Mesendoderm (in vitro differentiated cells): ENCODE data around the gene FA2H.
A peak's percentile ranks its signal among the peaks of the same experiment; 100 is the strongest.

Experiments used
- DNase-seq: peaks from one replicate; pipeline ENCODE4 v3.0.0; 2013
- H2AK5ac ChIP-seq: 2 replicates; pipeline ENCODE4 v1.6.1; 2013; ENCODE audit warnings: low read length, inconsistent platforms
- H2BK120ac ChIP-seq: 2 replicates; pipeline ENCODE4 v1.6.1; 2013; ENCODE audit warnings: low read depth, mild to moderate bottlenecking, low read length, moderate library complexity, mixed read lengths
- H2BK15ac ChIP-seq: replicated peaks from 2 replicates; pipeline ENCODE4 v1.6.1; 2013; ENCODE audit warnings: low read depth, mild to moderate bottlenecking, moderate library complexity
- H2BK5ac ChIP-seq: 2 replicates; pipeline ENCODE4 v1.6.1; 2013; ENCODE audit warnings: low read length, inconsistent platforms
- H3K18ac ChIP-seq: 2 replicates; pipeline ENCODE4 v1.6.1; 2013; ENCODE audit warnings: mild to moderate bottlenecking, low read length, mixed read lengths
- H3K23ac ChIP-seq: one replicate; pipeline ENCODE4 v1.6.1; 2013; ENCODE audit warnings: low read length
- H3K27ac ChIP-seq: 2 replicates; pipeline ENCODE4 v1.5.1; 2013; ENCODE audit warnings: low read depth, mild to moderate bottlenecking, inconsistent platforms, low read length, moderate library complexity
- H3K27me3 ChIP-seq: 2 replicates; pipeline ENCODE4 v1.6.1; 2013; ENCODE audit warnings: low read length, control low read depth, mild to moderate bottlenecking, inconsistent platforms; ENCODE audit not compliant: insufficient read depth, poor library complexity
- H3K36me3 ChIP-seq: 2 replicates; pipeline ENCODE4 v1.6.1; 2013; ENCODE audit warnings: low read length, inconsistent platforms; ENCODE audit not compliant: control insufficient read depth, insufficient read depth
- H3K4ac ChIP-seq: one replicate; pipeline ENCODE4 v1.6.1; 2013; ENCODE audit warnings: low read depth, mild to moderate bottlenecking, low read length, moderate library complexity
- H3K4me1 ChIP-seq: 2 replicates; pipeline ENCODE4 v1.6.1; 2013; ENCODE audit warnings: low read depth, low read length, inconsistent platforms; ENCODE audit not compliant: control insufficient read depth
- H3K4me2 ChIP-seq: 2 replicates; pipeline ENCODE4 v1.6.1; 2013; ENCODE audit warnings: low read length
- H3K4me3 ChIP-seq: 2 replicates; pipeline ENCODE4 v1.5.1; 2013; ENCODE audit warnings: mild to moderate bottlenecking, low read length
- H3K56ac ChIP-seq: one replicate; pipeline ENCODE4 v1.6.1; 2013; ENCODE audit warnings: low read length
- H3K79me1 ChIP-seq: 2 replicates; pipeline ENCODE4 v1.6.1; 2013; ENCODE audit warnings: low read length, inconsistent platforms
- H3K79me2 ChIP-seq: 2 replicates; pipeline ENCODE4 v1.6.1; 2013; ENCODE audit warnings: mild to moderate bottlenecking, low read length; ENCODE audit not compliant: control insufficient read depth, insufficient read depth
- H3K9ac ChIP-seq: 2 replicates; pipeline ENCODE4 v1.6.1; 2013; ENCODE audit warnings: low read length, inconsistent platforms
- H4K5ac ChIP-seq: one replicate; pipeline ENCODE4 v1.6.1; 2013; ENCODE audit warnings: low read length
- H4K8ac ChIP-seq: one replicate; pipeline ENCODE4 v1.6.1; 2013; ENCODE audit warnings: low read depth, mild to moderate bottlenecking, control low read depth, low read length, moderate library complexity
- WGBS: extraction: QIAGEN DNeasy Blood & Tissue Kit; methylation state at CpG from one replicate; pipeline ENCODE4 v1.1.7; 2013; ENCODE audit warnings: low lambda C conversion rate, missing lambda C conversion rate; ENCODE audit not compliant: insufficient coverage; ENCODE audit errors: extremely low coverage; 5-methylcytosine and 5-hydroxymethylcytosine counted together

Gene FA2H

GRCh38 chr16:74711938-74712337 is 62.7 kb downstream of the FA2H start:
- no peaks in the 10 kb centered on the region for H3K36me3 ChIP-seq
- no peak overlapping the region for H3K23ac ChIP-seq
- WGBS = no CpG with 5 or more reads among the region's 12 CpGs
- no peak overlapping the region for H3K27ac ChIP-seq
- H3K4me3 ChIP-seq = no peak overlapping the region
- H2BK5ac ChIP-seq = no peak overlapping the region
- H3K18ac ChIP-seq = no peak overlapping the region
- H2BK15ac ChIP-seq = no peak overlapping the region
- DNase-seq = no peak
- no peak overlapping the region for H3K9ac ChIP-seq
- no peak overlapping the region for H3K56ac ChIP-seq
- no peak overlapping the region for H3K4me2 ChIP-seq
- no peak overlapping the region for H2BK120ac ChIP-seq
- H3K79me1 ChIP-seq = no peaks in the 10 kb centered on the region
- no peak overlapping the region for H2AK5ac ChIP-seq
- H3K4me1 ChIP-seq = no peaks in the 10 kb centered on the region
- no peak overlapping the region for H4K8ac ChIP-seq
- no peak overlapping the region for H4K5ac ChIP-seq
- H3K79me2 ChIP-seq = no peaks in the 10 kb centered on the region
- H3K27me3 ChIP-seq = no peaks in the 10 kb centered on the region
- no peak overlapping the region for H3K4ac ChIP-seq

GRCh38 chr16:74710401-74710800 is 64.2 kb downstream of the FA2H start:
- Histone ChIP-seq H4K8ac (no peak overlapping the region), H3K56ac (no peak overlapping the region), H3K4me3 (no peak overlapping the region), H2AK5ac (no peak overlapping the region), H3K18ac (no peak overlapping the region), H3K27ac (no peak overlapping the region), H3K9ac (no peak overlapping the region), H3K27me3 (no peaks in the 10 kb centered on the region), H3K23ac (no peak overlapping the region), H2BK5ac (no peak overlapping the region), H3K4me1 (no peaks in the 10 kb centered on the region), H2BK15ac (no peak overlapping the region), H3K4ac (no peak overlapping the region), H4K5ac (no peak overlapping the region), H3K4me2 (no peak overlapping the region), H3K79me2 (no peaks in the 10 kb centered on the region), H2BK120ac (no peak overlapping the region), H3K79me1 (no peaks in the 10 kb centered on the region), H3K36me3 (no peaks in the 10 kb centered on the region)
- no CpG with 5 or more reads among the region's 8 CpGs for WGBS
- no peak for DNase-seq

GRCh38 chr16:74709441-74709877 is 65.2 kb downstream of the FA2H start:
- H3K18ac ChIP-seq = no peak overlapping the region
- H3K27me3 ChIP-seq = no peaks in the 10 kb centered on the region
- no peak overlapping the region for H3K4me2 ChIP-seq
- no peaks in the 10 kb centered on the region for H3K79me1 ChIP-seq
- no peaks in the 10 kb centered on the region for H3K36me3 ChIP-seq
- H3K79me2 ChIP-seq = no peaks in the 10 kb centered on the region
- no peak overlapping the region for H3K56ac ChIP-seq
- H3K9ac ChIP-seq = no peak overlapping the region
- no CpG with 5 or more reads among the region's 6 CpGs for WGBS
- no peak overlapping the region for H2BK5ac ChIP-seq
- H2AK5ac ChIP-seq = no peak overlapping the region
- H3K27ac ChIP-seq = no peak overlapping the region
- H3K4ac ChIP-seq = no peak overlapping the region
- H4K8ac ChIP-seq = no peak overlapping the region
- H4K5ac ChIP-seq = no peak overlapping the region
- H3K23ac ChIP-seq = no peak overlapping the region
- no peaks in the 10 kb centered on the region for H3K4me1 ChIP-seq
- no peak overlapping the region for H2BK15ac ChIP-seq
- peak; percentile 73 for DNase-seq
- H3K4me3 ChIP-seq = no peak overlapping the region
- no peak overlapping the region for H2BK120ac ChIP-seq

- H3K79me1 ChIP-seq = no peaks in the 10 kb centered on the region
- no peak within 1 kb of the TSS for H2AK5ac ChIP-seq
- no peak within 1 kb of the TSS for H3K27ac ChIP-seq
- H3K4me3 ChIP-seq = peak within 1 kb of the TSS; percentile 9
- WGBS = no CpG with 5 or more reads among the region's 35 CpGs
- H2BK15ac ChIP-seq = no peak within 1 kb of the TSS
- no peaks in the 10 kb centered on the region for H3K79me2 ChIP-seq
- H3K27me3 ChIP-seq = peaks cover 1% of the 10 kb centered on the region
- H3K4me2 ChIP-seq = peak within 1 kb of the TSS; percentile 28
- H2BK120ac ChIP-seq = no peak within 1 kb of the TSS
- H3K4me1 ChIP-seq = no peaks in the 10 kb centered on the region
- H3K36me3 ChIP-seq = no peaks in the 10 kb centered on the region
- no peak within 1 kb of the TSS for H4K8ac ChIP-seq
- peak within 1 kb of the TSS; percentile 75 for H3K56ac ChIP-seq
- no peak within 1 kb of the TSS for H3K4ac ChIP-seq
- H4K5ac ChIP-seq = no peak within 1 kb of the TSS
- no peak within 1 kb of the TSS for H2BK5ac ChIP-seq
- H3K18ac ChIP-seq = no peak within 1 kb of the TSS
- peak; percentile 25 for DNase-seq
- H3K9ac ChIP-seq = peak within 1 kb of the TSS; percentile 56
- H3K23ac ChIP-seq = no peak within 1 kb of the TSS
Measured at GRCh38 chr16:74700438-74701225, 74.0 kb downstream of the FA2H start, which contains the start of gene MLKL. Gene MLKL (minus strand): TSS chr16:74700862. CDS start chr16:74695757, 5,105 bp downstream.

GRCh38 chr16:74700116-74700437 is 74.5 kb downstream of the FA2H start:
- H3K56ac ChIP-seq = peak overlapping the region; percentile 75
- H3K79me2 ChIP-seq = no peaks in the 10 kb centered on the region
- no peak overlapping the region for H3K4ac ChIP-seq
- H3K79me1 ChIP-seq = no peaks in the 10 kb centered on the region
- H3K36me3 ChIP-seq = no peaks in the 10 kb centered on the region
- no peaks in the 10 kb centered on the region for H3K4me1 ChIP-seq
- H2AK5ac ChIP-seq = no peak overlapping the region
- DNase-seq = no peak
- H3K27ac ChIP-seq = no peak overlapping the region
- H3K4me2 ChIP-seq = peak overlapping the region; percentile 28
- peaks cover 1% of the 10 kb centered on the region for H3K27me3 ChIP-seq
- H4K8ac ChIP-seq = no peak overlapping the region
- H2BK5ac ChIP-seq = no peak overlapping the region
- no peak overlapping the region for H2BK15ac ChIP-seq
- H3K4me3 ChIP-seq = peak overlapping the region; percentile 9
- no CpG with 5 or more reads among the region's 16 CpGs for WGBS
- no peak overlapping the region for H3K18ac ChIP-seq
- H3K9ac ChIP-seq = peak overlapping the region; percentile 56
- no peak overlapping the region for H3K23ac ChIP-seq
- no peak overlapping the region for H2BK120ac ChIP-seq
- no peak overlapping the region for H4K5ac ChIP-seq

GRCh38 chr16:74699666-74700065 is 75.0 kb downstream of the FA2H start:
- no peak overlapping the region for H3K4ac ChIP-seq
- H3K4me1 ChIP-seq = no peaks in the 10 kb centered on the region
- H3K56ac ChIP-seq = no peak overlapping the region
- no CpG with 5 or more reads among the region's 4 CpGs for WGBS
- no peak overlapping the region for H2AK5ac ChIP-seq
- H4K5ac ChIP-seq = no peak overlapping the region
- H3K4me3 ChIP-seq = no peak overlapping the region
- H4K8ac ChIP-seq = no peak overlapping the region
- no peak overlapping the region for H2BK120ac ChIP-seq
- H3K36me3 ChIP-seq = no peaks in the 10 kb centered on the region
- H3K9ac ChIP-seq = no peak overlapping the region
- H3K27me3 ChIP-seq = peaks cover 1% of the 10 kb centered on the region
- H2BK5ac ChIP-seq = no peak overlapping the region
- no peak overlapping the region for H3K27ac ChIP-seq
- H3K18ac ChIP-seq = no peak overlapping the region
- no peaks in the 10 kb centered on the region for H3K79me1 ChIP-seq
- H2BK15ac ChIP-seq = no peak overlapping the region
- H3K79me2 ChIP-seq = no peaks in the 10 kb centered on the region
- no peak overlapping the region for H3K4me2 ChIP-seq
- no peak overlapping the region for H3K23ac ChIP-seq
- no peak for DNase-seq
